ENCODE measurements around the gene RGMB.
"Not testable (repeated sequence)": the region's sequence is repeated elsewhere in the genome, so short reads cannot be mapped to it uniquely, and the experiment has no call there.

RGMB gene

GRCh38 chr5:98735806-98736507 is 37.5 kb upstream of the RGMB start:
- H3K4me3 ChIP-seq (ENCODE audit: low read depth, low read length): no peak overlapping the region
- H3K79me1 ChIP-seq (ENCODE audit: low read length): no peaks in the 10 kb centered on the region

GRCh38 chr5:98736753-98737152 is 36.7 kb upstream of the RGMB start:
- Histone ChIP-seq H2AK5ac (ENCODE audit: low read length) (no peak overlapping the region), H3K4ac (ENCODE audit: low read depth, low read length) (no peak overlapping the region), H3K4me3 (ENCODE audit: low read depth, low read length) (no peak overlapping the region), H3K27ac (ENCODE audit: low read depth, low read length) (no peak overlapping the region), H2AFZ (ENCODE audit: insufficient read depth, low read length, poor library complexity) (no peak overlapping the region), H4K12ac (ENCODE audit: low read depth, low read length) (no peak overlapping the region), H3K18ac (ENCODE audit: low read length) (no peak overlapping the region), H3K23ac (ENCODE audit: low read length) (no peak overlapping the region), H3K79me2 (ENCODE audit: control insufficient read depth, insufficient read depth, low read length, poor library complexity) (no peaks in the 10 kb centered on the region), H2BK120ac (ENCODE audit: insufficient read depth, low read length, poor library complexity) (no peak overlapping the region), H3K4me1 (ENCODE audit: control insufficient read depth in 1 of 2, insufficient read depth in 2 of 2, low read length in 2 of 2) (no peaks in the 10 kb centered on the region), H2BK12ac (ENCODE audit: low read length) (no peak overlapping the region), H3K36me3 (ENCODE audit: control insufficient read depth in 1 of 2, insufficient read depth in 2 of 2, low read length in 2 of 2) (peaks cover 0 to 2% of the 10 kb centered on the region in 2 experiments), H3K14ac (ENCODE audit: low read length) (no peak overlapping the region), H4K91ac (ENCODE audit: low read depth, low read length) (no peak overlapping the region), H3K27me3 (ENCODE audit: insufficient read depth, low read length) (no peaks in the 10 kb centered on the region), H3K79me1 (ENCODE audit: low read length) (no peaks in the 10 kb centered on the region), H3K9me3 (ENCODE audit: insufficient read depth, low read depth, low read length) (no peaks in the 10 kb centered on the region), H4K8ac (ENCODE audit: low read depth, low read length) (no peak overlapping the region), H3K9ac (ENCODE audit: low read length) (no peak overlapping the region), H3K4me2 (ENCODE audit: low read length) (no peak overlapping the region), H2BK5ac (ENCODE audit: low read depth, low read length, poor library complexity) (no peak overlapping the region)
- no peak for DNase-seq

More at GRCh38 chr5:98735806-98736507, 37.5 kb upstream of the RGMB start:
- no peak overlapping the region for H2AK5ac ChIP-seq (ENCODE audit: low read length)
- no peaks in the 10 kb centered on the region for H3K4me1 ChIP-seq (ENCODE audit: control insufficient read depth in 1 of 2, insufficient read depth in 2 of 2, low read length in 2 of 2)
- H3K27me3 ChIP-seq (ENCODE audit: insufficient read depth, low read length): no peaks in the 10 kb centered on the region
- no peak overlapping the region for H4K91ac ChIP-seq (ENCODE audit: low read depth, low read length)
- no peaks in the 10 kb centered on the region for H3K79me2 ChIP-seq (ENCODE audit: control insufficient read depth, insufficient read depth, low read length, poor library complexity)
- no peak overlapping the region for H3K9ac ChIP-seq (ENCODE audit: low read length)
- H3K36me3 ChIP-seq (ENCODE audit: control insufficient read depth in 1 of 2, insufficient read depth in 2 of 2, low read length in 2 of 2): peaks cover 0 to 2% of the 10 kb centered on the region in 2 experiments
- H3K23ac ChIP-seq (ENCODE audit: low read length): no peak overlapping the region
- DNase-seq: no peak
- no peak overlapping the region for H4K12ac ChIP-seq (ENCODE audit: low read depth, low read length)
- H3K4ac ChIP-seq (ENCODE audit: low read depth, low read length): no peak overlapping the region
- no peak overlapping the region for H3K4me2 ChIP-seq (ENCODE audit: low read length)
- no peak overlapping the region for H2BK120ac ChIP-seq (ENCODE audit: insufficient read depth, low read length, poor library complexity)
- no peak overlapping the region for H3K14ac ChIP-seq (ENCODE audit: low read length)
- H4K8ac ChIP-seq (ENCODE audit: low read depth, low read length): no peak overlapping the region
- no peak overlapping the region for H2BK12ac ChIP-seq (ENCODE audit: low read length)
- H3K9me3 ChIP-seq (ENCODE audit: insufficient read depth, low read depth, low read length): no peaks in the 10 kb centered on the region
- H3K18ac ChIP-seq (ENCODE audit: low read length): no peak overlapping the region
- H2AFZ ChIP-seq (ENCODE audit: insufficient read depth, low read length, poor library complexity): no peak overlapping the region
- no peak overlapping the region for H3K27ac ChIP-seq (ENCODE audit: low read depth, low read length)
- H2BK5ac ChIP-seq (ENCODE audit: low read depth, low read length, poor library complexity): no peak overlapping the region
- no CpG with 5 or more reads among the region's 1 CpG for WGBS (ENCODE audit: extremely low coverage, insufficient coverage, insufficient read length)

- not testable (repeated sequence) for H3K4ac ChIP-seq (ENCODE audit: low read depth, low read length); H2BK12ac ChIP-seq (ENCODE audit: low read length); H2BK120ac ChIP-seq (ENCODE audit: insufficient read depth, low read length, poor library complexity); H2AK5ac ChIP-seq (ENCODE audit: low read length); H2AFZ ChIP-seq (ENCODE audit: insufficient read depth, low read length, poor library complexity); H4K8ac ChIP-seq (ENCODE audit: low read depth, low read length); H3K27ac ChIP-seq (ENCODE audit: low read depth, low read length); H3K4me1 ChIP-seq (ENCODE audit: control insufficient read depth in 1 of 2, insufficient read depth in 2 of 2, low read length in 2 of 2); H4K91ac ChIP-seq (ENCODE audit: low read depth, low read length); H3K18ac ChIP-seq (ENCODE audit: low read length); H3K27me3 ChIP-seq (ENCODE audit: insufficient read depth, low read length); H3K9ac ChIP-seq (ENCODE audit: low read length); H3K14ac ChIP-seq (ENCODE audit: low read length); H2BK5ac ChIP-seq (ENCODE audit: low read depth, low read length, poor library complexity); H3K4me2 ChIP-seq (ENCODE audit: low read length); H3K4me3 ChIP-seq (ENCODE audit: low read depth, low read length); H3K23ac ChIP-seq (ENCODE audit: low read length); DNase-seq; H4K12ac ChIP-seq (ENCODE audit: low read depth, low read length); H3K9me3 ChIP-seq (ENCODE audit: insufficient read depth, low read depth, low read length); H3K36me3 ChIP-seq (ENCODE audit: control insufficient read depth in 1 of 2, insufficient read depth in 2 of 2, low read length in 2 of 2); H3K79me1 ChIP-seq (ENCODE audit: low read length); H3K79me2 ChIP-seq (ENCODE audit: control insufficient read depth, insufficient read depth, low read length, poor library complexity)
- WGBS (ENCODE audit: extremely low coverage, insufficient coverage, insufficient read length): no CpG with 5 or more reads among the region's 9 CpGs
Observed at GRCh38 chr5:98737441-98737840, 36.0 kb upstream of the RGMB start.

- not testable (repeated sequence) for H2AK5ac ChIP-seq (ENCODE audit: low read length); H3K23ac ChIP-seq (ENCODE audit: low read length); H3K4me2 ChIP-seq (ENCODE audit: low read length); H2BK12ac ChIP-seq (ENCODE audit: low read length); H2BK120ac ChIP-seq (ENCODE audit: insufficient read depth, low read length, poor library complexity); H3K4me3 ChIP-seq (ENCODE audit: low read depth, low read length); H4K91ac ChIP-seq (ENCODE audit: low read depth, low read length); H2BK5ac ChIP-seq (ENCODE audit: low read depth, low read length, poor library complexity); H3K27me3 ChIP-seq (ENCODE audit: insufficient read depth, low read length); H3K79me2 ChIP-seq (ENCODE audit: control insufficient read depth, insufficient read depth, low read length, poor library complexity); H4K12ac ChIP-seq (ENCODE audit: low read depth, low read length); H3K79me1 ChIP-seq (ENCODE audit: low read length); H3K36me3 ChIP-seq (ENCODE audit: control insufficient read depth in 1 of 2, insufficient read depth in 2 of 2, low read length in 2 of 2); H4K8ac ChIP-seq (ENCODE audit: low read depth, low read length); H3K9me3 ChIP-seq (ENCODE audit: insufficient read depth, low read depth, low read length); H3K4ac ChIP-seq (ENCODE audit: low read depth, low read length); H3K27ac ChIP-seq (ENCODE audit: low read depth, low read length); H3K9ac ChIP-seq (ENCODE audit: low read length); DNase-seq; H3K14ac ChIP-seq (ENCODE audit: low read length); H2AFZ ChIP-seq (ENCODE audit: insufficient read depth, low read length, poor library complexity); H3K4me1 ChIP-seq (ENCODE audit: control insufficient read depth in 1 of 2, insufficient read depth in 2 of 2, low read length in 2 of 2); H3K18ac ChIP-seq (ENCODE audit: low read length)
- no CpG with 5 or more reads among the region's 4 CpGs for WGBS (ENCODE audit: extremely low coverage, insufficient coverage, insufficient read length)
Observed at GRCh38 chr5:98738481-98739149, 34.8 kb upstream of the RGMB start.

Data from trophoblast cell (in vitro differentiated cells and primary cell).